HepG2 (cell line): ENCODE results near the gene CCDC7.

Experiments
- ELF4 ChIP-seq: sonication (generic); formaldehyde crosslinking; IDR thresholded peaks from 2 replicates; pipeline ENCODE4 v1.5.0; 2020; ENCODE audit warnings: missing genetic modification reagents, mild to moderate bottlenecking, moderate library complexity, borderline replicate concordance
- EP300 ChIP-seq, 3 experiments: sonication (generic) in 1 of 3; formaldehyde crosslinking in 1 of 3; IDR thresholded peaks; 2 replicates each; pipeline versions ENCODE4 v1.5.1 to v1.6.1; 2011 to 2020; ENCODE audit warnings: low read depth in 2 of 3, low read length in 2 of 3, borderline replicate concordance in 1 of 3, improper control_type of control experiment in 1 of 3, mild to moderate bottlenecking in 1 of 3, missing genetic modification reagents in 1 of 3, moderate library complexity in 1 of 3
- FOXA3 ChIP-seq: IDR thresholded peaks from 2 replicates; pipeline ENCODE4 v1.6.1; 2016; ENCODE audit warnings: missing genetic modification reagents, missing compliant biosample characterization
- JUN ChIP-seq: sonication (generic); formaldehyde crosslinking; IDR thresholded peaks from 2 replicates; pipeline ENCODE4 v1.4.0; 2020; ENCODE audit warnings: mild to moderate bottlenecking, missing genetic modification reagents
- KDM3A ChIP-seq: IDR thresholded peaks from 2 replicates; pipeline ENCODE4 v1.6.1; 2018; ENCODE audit warnings: low read depth, missing compliant biosample characterization
- ZNF75D ChIP-seq: sonication (generic); formaldehyde crosslinking; IDR thresholded peaks from 2 replicates; pipeline ENCODE4 v1.8.1; 2023; ENCODE audit warnings: missing genetic modification reagents, mild to moderate bottlenecking, borderline replicate concordance
- TF ChIP-seq, protein P1 (sequence below): IDR thresholded peaks from 2 replicates; pipeline ENCODE4 v1.6.1; 2012; ENCODE audit warnings: inconsistent platforms
- TF ChIP-seq, protein P2 (sequence below): sonication (generic); formaldehyde crosslinking; IDR thresholded peaks from 2 replicates; pipeline ENCODE4 v1.8.0; 2023; ENCODE audit warnings: mild to moderate bottlenecking, missing genetic modification reagents
- TF ChIP-seq, protein P3 (sequence below): sonication (generic); formaldehyde crosslinking; IDR thresholded peaks from 2 replicates; pipeline ENCODE4 v1.4.0; 2020; ENCODE audit warnings: low read depth, missing genetic modification reagents
- TF ChIP-seq, protein P4 (sequence below): sonication (generic); formaldehyde crosslinking; IDR thresholded peaks from 2 replicates; pipeline ENCODE4 v1.5.0; 2020; ENCODE audit warnings: mild to moderate bottlenecking, missing genetic modification reagents, moderate library complexity

GRCh38 chr10:32577448-32577847 is 131.5 kb downstream of the CCDC7 start:
- TF ChIP-seq ZNF75D (CRISPR knock-in tag) (no peak), KDM3A (CRISPR knock-in tag) (no peak), EP300 (IDR thresholded peaks at IDR 0.05; ENCODE audit: low read depth in 2 of 2, low read length in 2 of 2) (no peak), EP300 (CRISPR knock-in tag; IDR thresholded peaks at IDR 0.05; ENCODE audit: borderline replicate concordance) (no peak), FOXA3 (CRISPR knock-in tag) (no peak), JUN (CRISPR knock-in tag) (no peak), ELF4 (CRISPR knock-in tag) (no peak)
- TF ChIP-seq, protein P1, sequence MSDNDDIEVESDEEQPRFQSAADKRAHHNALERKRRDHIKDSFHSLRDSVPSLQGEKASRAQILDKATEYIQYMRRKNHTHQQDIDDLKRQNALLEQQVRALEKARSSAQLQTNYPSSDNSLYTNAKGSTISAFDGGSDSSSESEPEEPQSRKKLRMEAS: no peak
- TF ChIP-seq, protein P2, sequence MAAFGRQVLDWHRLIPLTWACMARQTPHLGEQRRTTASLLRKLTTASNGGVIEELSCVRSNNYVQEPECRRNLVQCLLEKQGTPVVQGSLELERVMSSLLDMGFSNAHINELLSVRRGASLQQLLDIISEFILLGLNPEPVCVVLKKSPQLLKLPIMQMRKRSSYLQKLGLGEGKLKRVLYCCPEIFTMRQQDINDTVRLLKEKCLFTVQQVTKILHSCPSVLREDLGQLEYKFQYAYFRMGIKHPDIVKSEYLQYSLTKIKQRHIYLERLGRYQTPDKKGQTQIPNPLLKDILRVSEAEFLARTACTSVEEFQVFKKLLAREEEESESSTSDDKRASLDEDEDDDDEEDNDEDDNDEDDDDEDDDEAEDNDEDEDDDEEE (CRISPR knock-in tag): no peak
- TF ChIP-seq, protein P3, sequence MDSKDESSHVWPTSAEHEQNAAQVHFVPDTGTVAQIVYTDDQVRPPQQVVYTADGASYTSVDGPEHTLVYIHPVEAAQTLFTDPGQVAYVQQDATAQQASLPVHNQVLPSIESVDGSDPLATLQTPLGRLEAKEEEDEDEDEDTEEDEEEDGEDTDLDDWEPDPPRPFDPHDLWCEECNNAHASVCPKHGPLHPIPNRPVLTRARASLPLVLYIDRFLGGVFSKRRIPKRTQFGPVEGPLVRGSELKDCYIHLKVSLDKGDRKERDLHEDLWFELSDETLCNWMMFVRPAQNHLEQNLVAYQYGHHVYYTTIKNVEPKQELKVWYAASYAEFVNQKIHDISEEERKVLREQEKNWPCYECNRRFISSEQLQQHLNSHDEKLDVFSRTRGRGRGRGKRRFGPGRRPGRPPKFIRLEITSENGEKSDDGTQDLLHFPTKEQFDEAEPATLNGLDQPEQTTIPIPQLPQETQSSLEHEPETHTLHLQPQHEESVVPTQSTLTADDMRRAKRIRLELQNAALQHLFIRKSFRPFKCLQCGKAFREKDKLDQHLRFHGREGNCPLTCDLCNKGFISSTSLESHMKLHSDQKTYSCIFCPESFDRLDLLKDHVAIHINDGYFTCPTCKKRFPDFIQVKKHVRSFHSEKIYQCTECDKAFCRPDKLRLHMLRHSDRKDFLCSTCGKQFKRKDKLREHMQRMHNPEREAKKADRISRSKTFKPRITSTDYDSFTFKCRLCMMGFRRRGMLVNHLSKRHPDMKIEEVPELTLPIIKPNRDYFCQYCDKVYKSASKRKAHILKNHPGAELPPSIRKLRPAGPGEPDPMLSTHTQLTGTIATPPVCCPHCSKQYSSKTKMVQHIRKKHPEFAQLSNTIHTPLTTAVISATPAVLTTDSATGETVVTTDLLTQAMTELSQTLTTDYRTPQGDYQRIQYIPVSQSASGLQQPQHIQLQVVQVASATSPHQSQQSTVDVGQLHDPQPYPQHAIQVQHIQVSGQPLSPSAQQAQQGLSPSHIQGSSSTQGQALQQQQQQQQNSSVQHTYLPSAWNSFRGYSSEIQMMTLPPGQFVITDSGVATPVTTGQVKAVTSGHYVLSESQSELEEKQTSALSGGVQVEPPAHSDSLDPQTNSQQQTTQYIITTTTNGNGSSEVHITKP (CRISPR knock-in tag): no peak
- TF ChIP-seq, protein P4, sequence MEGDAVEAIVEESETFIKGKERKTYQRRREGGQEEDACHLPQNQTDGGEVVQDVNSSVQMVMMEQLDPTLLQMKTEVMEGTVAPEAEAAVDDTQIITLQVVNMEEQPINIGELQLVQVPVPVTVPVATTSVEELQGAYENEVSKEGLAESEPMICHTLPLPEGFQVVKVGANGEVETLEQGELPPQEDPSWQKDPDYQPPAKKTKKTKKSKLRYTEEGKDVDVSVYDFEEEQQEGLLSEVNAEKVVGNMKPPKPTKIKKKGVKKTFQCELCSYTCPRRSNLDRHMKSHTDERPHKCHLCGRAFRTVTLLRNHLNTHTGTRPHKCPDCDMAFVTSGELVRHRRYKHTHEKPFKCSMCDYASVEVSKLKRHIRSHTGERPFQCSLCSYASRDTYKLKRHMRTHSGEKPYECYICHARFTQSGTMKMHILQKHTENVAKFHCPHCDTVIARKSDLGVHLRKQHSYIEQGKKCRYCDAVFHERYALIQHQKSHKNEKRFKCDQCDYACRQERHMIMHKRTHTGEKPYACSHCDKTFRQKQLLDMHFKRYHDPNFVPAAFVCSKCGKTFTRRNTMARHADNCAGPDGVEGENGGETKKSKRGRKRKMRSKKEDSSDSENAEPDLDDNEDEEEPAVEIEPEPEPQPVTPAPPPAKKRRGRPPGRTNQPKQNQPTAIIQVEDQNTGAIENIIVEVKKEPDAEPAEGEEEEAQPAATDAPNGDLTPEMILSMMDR: no peak
